Esophagus muscularis mucosa (tissue), 4 donors: Measurements from ENCODE around the gene TLR2.

Experiments used
- EP300 ChIP-seq: sonication (generic); formaldehyde crosslinking; IDR thresholded peaks from one replicate; pipeline ENCODE4 v1.6.1; 2017; ENCODE audit warnings: antibody characterized with exemption
- POLR2A ChIP-seq: fragments of 450-650 bp; IDR thresholded peaks from one replicate; pipeline ENCODE4 v1.6.1; 2017; ENCODE audit warnings: antibody characterized with exemption, moderate library complexity, mild to moderate bottlenecking, low read depth
- POLR2AphosphoS5 ChIP-seq, 2 donors: sonication (generic); formaldehyde crosslinking; IDR thresholded peaks; one replicate each; pipeline ENCODE4 v1.6.1; 2017; ENCODE audit warnings: antibody characterized with exemption in 2 of 2
- TF ChIP-seq, protein P1 (sequence below), 3 experiments: fragments of 200-600 bp in 2 of 3; fragments of 450-650 bp in 1 of 3; sonication (generic) in 2 of 3; IDR thresholded peaks; one replicate each; pipeline ENCODE4 v1.5.1; 2017 to 2019; ENCODE audit warnings: antibody characterized with exemption in 3 of 3, mild to moderate bottlenecking in 2 of 3, moderate library complexity in 1 of 3

DNA sequence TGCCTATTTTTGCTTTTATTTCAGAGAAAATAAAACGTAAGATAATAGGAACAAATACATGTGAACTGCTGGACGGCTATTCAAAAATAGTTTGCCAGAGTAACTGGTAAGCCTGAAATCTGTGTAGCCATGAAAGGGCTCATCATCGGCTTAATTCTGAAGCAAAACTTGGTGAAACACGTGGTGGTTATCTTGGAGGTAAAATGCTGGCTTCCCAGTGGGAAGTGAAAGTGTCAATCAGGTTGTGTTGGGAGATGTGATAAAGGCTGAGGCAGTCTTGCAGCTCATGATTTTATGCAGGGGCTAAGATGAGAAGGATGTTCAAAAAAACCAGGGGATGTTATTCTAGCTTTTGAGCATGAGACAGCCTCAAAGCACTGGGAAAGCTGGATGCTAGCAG lies 36.1 kb upstream of the TLR2 start:
- TF ChIP-seq POLR2AphosphoS5 (IDR thresholded peaks at IDR 0.05) = no peak
- TF ChIP-seq, protein P1, sequence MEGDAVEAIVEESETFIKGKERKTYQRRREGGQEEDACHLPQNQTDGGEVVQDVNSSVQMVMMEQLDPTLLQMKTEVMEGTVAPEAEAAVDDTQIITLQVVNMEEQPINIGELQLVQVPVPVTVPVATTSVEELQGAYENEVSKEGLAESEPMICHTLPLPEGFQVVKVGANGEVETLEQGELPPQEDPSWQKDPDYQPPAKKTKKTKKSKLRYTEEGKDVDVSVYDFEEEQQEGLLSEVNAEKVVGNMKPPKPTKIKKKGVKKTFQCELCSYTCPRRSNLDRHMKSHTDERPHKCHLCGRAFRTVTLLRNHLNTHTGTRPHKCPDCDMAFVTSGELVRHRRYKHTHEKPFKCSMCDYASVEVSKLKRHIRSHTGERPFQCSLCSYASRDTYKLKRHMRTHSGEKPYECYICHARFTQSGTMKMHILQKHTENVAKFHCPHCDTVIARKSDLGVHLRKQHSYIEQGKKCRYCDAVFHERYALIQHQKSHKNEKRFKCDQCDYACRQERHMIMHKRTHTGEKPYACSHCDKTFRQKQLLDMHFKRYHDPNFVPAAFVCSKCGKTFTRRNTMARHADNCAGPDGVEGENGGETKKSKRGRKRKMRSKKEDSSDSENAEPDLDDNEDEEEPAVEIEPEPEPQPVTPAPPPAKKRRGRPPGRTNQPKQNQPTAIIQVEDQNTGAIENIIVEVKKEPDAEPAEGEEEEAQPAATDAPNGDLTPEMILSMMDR (IDR thresholded peaks at IDR 0.05) = no peak
- TF ChIP-seq POLR2A = no peak
- no peak for TF ChIP-seq EP300
